NCI-H1105 treated with DMSO at 0.1 percent for 48 hours (cell line): ENCODE data around the gene CDON.

Source experiments
- DNase-seq: peaks from one replicate; lab custom pipeline; 2025; lab: John Stamatoyannopoulos, UW

Gene CDON

DNA sequence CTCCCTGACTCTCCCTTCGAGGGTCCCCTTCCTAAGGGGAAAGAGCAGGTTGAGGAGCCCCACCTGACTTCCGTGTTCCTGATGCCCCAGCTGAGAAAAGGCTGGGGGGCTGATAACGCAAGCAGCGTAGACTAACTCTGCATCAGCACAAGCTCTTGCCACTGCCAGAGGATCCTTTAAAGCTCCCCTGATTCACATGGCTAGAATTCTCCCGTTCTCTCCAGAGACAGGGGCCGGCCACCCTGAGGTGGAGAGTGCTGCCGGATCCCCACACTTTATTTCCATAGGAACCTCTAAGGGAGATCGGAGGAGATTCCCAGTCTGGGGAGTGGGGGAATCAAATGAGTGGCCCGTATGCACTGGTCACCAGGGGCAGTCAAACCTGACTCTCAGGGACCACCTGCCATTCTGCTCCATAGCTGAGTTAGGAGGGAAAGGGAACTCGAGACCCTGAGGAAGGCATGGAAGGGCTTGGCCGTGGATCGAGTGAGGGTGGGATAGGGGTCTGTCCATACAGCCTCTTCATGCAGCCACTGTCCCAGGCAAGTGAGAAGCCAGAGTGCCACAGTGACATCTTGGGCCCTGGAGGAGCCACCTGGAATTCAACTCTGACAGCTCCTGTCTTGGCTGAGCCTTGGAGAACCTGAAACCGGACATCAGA, 118.2 kb downstream of the CDON start:
- DNase-seq: no peak

DNA sequence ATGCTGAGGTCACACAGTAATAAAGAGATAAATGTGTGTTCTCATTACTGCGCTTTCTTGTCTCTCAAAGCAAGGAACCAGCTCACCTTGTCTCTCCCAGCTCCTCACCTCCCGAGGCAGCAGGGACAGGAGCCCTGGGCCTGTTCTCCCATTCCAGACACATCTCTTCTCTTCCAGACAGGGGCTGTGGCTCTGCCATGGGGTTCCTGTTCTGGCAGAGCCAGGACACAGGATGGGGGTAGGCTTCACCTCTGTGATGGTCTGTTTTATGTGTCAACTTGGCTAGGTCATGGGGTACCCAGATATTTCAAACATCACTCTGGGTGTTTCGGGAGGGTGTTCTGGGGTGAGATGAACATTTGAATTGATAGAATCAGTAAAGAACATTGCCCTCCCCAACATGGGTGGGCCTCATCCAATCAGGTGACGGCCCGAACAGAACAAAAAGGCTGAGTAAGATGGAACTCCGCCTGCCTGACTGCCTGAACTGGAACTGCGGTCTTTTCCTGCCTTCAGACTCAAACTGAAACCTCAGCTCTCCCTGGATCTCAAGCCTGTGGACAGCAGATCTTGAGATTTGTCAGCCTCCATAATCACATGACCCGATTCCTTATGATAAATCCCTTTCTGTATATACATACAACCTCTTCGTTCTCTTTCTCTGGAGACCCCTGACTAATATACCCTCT, 118.9 kb downstream of the CDON start:
- no peak for DNase-seq

DNA sequence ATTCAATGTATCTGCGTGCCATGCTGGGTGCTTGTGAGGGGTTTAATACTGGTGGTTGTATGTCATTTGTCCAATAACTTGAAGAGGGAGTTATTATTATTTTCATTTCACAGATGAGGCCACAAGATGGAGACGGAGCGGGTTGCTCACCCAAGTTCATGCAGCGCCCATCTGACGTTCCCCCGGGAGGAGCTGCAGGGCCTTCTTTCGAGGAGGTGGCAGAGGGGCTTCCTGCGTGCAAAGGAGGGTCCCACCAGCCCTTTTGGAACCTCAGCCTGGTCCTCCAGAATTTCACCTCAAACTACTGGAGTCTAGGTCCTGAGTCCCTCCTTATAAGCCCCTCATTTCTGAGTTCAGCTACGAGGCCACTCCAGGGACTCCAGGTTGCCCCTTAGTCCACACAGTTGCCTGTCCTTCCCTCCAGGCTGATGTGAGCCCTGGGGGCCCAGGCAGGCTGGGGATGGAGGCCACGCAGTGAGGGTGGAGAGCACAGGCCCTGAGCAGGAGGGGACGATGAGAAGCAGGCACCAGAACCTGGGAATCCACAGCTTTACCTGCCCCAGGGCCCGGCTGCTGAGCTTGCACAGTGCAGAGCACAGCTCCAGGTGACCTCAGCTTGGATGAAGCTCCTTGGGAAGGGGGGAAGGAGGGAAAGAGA, 119.8 kb downstream of the CDON start:
- DNase-seq: no peak

DNA sequence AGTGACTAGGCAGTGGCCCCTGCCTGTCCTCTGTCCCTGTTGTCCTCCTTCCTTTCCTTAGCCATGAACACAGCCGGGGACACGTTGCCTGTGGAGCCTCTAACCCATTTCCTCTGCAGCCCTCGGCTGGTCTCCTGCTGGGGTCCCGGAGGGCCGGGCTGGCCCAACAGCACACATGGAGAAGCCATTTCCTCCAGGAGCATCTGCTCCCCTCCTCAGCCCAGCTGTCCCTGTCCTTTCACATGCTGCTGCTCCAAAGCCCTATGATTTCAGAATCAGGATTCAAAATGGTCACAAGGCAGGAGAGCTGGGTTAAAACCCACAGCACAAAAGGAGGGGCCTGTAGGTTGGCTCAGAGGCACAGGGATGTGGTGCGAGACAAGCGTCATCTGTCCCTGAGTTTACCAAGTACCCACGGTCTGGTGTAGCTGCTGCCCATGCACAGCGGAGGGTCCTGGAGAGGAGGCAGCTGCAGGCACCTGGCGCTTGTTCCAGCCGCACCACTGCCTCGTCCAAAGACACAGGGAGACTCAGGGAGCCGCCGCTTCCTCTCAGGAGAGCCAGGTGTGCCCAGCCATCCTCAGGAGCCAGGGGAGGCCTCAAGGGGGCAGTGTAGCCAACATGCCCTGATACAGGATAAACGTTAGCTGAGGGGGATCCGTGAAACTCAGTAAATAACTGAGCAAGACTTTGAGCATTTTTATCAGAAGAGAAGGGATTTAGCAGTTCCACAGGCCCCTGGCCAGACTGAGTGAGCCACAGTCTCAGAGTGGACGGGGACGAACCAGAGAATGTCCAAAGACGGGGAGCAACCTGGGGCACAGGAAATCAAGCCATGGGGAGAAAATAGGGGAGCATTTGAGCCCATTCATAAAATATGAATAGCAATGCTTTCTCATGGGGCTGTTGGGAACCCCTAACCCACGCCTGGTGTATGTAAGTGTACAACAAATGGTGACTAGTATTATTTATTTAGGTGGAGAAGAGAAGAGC, 120.8 kb downstream of the CDON start:
- peak; percentile 94 for DNase-seq

DNA sequence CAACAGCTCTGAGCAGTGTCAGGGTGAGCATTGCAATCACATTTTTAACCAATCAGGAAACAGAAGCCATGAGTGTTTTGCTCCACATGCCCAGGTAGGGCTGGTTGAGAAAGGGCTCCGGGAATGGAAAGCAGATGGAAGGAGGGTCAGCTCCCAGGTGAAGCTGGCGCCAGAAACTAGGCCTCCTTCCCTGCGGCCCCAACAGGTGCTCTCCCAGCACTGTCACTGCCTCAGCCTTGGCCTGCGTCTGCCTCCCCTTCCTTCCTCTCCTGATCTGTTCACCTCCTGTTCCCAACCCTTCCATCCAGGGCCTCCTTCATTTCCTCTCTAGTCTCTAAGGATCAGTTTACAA, 121.4 kb downstream of the CDON start:
- DNase-seq: no peak

DNA sequence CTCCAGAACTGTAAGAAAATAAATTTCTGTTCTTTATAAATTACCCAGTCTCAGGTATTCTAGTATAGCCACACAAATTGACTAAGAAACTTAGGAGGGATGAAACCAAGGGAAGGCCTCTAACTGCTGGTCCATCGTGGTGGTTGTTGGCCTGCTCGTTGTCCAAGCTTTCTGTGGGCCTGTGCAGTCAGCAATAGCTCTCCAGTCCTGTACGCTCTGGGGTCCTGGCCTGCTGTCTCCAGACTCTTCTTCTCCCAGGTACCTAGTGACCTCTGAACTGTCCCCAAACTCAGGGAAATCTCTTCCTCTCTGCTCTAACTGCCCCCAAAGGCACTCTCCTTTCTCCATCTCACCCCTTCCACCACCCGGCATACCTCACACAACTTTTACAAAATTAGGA, 122.5 kb downstream of the CDON start:
- DNase-seq: no peak

DNA sequence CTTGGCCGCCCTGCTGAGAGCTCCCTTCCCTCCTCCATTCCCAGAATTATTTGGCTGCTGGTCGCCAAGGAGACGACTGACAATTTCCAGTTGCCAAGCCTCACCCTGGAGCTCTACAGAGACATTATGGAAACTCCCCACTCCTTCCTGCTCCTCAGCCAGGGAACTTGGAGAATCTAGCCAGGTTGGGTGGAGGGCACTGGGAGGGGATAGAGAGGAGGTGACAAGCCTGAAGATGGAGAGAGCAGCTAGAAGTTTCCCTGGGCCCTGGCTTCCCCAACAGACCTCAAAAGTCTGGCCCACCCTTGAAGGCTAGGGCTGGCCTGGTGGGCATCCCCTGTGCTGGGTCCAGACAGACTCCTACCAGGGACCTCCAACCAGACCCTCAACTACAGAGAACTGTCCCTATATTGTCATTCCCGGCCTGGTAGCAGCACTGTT, 123.6 kb downstream of the CDON start:
- no peak for DNase-seq

DNA sequence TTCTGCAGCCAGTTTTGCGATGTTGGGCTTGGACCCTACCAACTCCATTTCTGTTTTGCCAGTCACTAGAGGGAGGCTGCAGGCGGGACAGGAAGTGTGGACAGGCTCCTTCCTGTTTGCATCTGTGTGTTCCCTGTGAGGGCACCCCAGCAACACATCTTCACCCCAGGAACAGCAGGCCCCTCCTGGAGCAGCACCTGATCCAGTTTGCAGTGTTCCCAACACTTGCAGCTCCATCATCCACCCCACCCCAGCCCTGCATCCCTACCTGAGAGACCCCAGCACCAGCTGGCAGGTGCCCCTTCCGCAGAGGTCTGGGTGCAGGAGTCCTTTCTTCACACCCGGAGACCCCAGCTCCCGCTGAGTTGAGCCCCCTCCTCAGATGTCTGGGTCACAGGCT, 124.2 kb downstream of the CDON start:
- no peak for DNase-seq

DNA sequence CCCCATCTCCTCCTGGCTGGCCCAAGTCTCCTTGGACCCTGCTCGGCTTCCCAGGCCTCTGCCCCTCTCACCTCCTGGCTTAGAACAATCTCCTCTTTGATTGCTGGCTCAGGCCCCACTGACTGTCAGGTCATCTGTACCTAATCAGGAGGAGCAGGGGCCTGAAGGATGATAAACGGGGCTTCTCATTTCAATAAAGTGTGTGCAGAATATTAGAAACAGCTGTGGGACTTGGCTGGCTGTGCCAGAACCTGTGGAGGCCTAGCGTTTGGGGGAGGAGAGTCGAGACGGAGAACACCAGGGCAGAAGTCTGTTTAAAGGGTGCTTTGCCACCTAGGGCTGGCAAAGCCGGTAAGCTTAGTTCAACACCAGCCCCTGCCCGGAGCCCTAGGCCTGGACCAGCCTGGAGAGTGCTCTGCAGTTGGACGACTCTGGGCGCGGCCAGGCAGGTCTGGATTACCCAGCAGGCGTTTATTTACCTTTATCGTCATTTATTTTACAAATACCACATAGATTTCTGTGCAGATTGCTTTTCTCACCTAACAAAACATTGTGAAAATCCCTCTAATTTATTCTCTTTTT, 127.0 kb downstream of the CDON start:
- no peak for DNase-seq

DNA sequence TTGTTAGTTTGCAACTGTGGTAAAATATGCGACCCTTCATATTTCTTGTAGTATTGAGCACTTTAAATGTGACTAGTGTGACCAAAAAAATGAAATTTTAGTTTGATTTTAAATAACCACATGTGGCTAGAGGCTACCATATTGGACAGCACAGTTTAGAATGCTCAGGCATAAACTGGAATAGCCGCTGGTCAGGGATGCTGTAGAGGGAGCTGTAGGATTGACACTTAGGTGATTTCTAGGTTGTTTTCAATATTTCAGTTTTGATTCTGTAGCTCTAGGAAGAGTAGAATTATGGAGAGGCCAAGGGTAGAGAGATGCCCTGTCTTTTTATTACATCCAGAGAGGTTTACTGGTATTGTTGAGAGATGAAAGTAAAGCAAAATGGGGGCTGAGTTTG, 127.6 kb downstream of the CDON start:
- DNase-seq: peak; percentile 5

DNA sequence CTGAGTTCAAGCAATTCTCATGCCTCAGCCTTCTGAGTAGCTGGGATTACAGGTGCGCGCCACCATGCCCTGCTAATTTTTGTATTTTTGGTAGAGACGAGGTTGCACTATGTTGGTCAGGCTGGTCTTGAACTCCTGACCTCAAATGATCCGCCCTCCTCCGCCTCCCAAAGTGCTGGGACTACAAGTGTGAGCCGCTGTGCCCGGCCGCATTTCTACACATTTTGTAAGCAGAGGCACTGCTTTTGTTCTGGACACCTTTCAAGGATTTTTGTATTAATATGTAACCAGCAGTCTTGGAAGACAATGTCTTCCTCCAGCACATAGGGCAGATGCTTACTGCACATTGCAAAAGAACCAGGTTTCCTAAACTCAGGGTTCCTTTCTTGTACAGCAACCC, 128.2 kb downstream of the CDON start:
- DNase-seq: no peak

DNA sequence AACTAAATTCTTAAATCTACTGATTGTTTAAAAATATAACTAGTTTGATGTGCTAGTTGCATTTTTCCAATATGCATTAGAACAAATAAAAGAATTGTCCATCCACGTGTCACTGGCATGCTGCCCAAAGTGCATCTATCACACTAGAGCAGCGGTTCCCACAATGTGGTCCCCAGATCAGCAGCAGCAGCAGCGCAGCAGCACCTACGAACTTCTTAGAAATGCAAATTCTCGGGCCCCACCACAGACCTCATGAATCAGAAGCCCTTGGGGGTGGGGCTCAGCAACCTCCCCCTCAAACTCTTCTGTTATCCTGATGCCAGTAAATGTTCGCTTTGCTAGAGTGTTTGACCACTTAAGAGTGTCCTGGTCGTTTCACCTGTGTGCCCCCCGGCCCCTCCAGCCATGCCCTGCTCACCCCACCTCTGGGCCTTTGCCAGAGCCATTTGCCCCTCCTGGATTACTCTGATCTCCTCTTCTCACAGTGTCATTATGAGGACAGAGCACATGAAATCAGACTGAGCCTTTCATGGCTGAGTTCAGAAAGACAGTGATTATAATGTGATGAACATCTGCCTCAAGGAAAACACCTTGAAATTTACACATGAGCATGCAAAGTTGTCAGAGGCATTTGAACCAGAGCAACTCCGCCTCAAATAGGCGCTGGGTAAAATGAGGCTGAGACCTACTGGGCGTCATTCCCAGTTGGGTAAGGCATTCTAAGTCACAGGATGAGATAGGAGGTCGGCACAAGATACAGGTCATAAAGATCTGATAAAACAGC, 129.4 kb downstream of the CDON start:
- DNase-seq: no peak

DNA sequence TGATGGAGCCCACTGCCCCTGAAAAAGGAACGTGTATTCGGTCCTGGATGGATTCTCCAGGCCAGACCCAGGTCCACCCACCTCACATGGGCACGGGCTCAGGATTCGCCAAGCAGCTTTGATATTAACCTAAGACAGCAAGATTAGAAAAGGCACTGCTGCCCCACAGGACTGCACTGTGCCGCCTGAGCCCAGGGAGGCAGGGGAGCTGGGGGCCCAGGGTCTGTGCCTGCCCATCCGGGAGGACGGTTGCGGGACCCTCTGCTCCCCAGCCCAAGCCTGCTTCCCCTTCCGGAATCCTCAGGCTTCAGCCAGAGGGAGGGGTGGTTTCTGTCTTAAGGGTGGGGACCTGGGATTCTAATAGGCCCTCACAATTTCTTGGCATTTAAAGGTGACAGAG, 130.4 kb downstream of the CDON start:
- no peak for DNase-seq

DNA sequence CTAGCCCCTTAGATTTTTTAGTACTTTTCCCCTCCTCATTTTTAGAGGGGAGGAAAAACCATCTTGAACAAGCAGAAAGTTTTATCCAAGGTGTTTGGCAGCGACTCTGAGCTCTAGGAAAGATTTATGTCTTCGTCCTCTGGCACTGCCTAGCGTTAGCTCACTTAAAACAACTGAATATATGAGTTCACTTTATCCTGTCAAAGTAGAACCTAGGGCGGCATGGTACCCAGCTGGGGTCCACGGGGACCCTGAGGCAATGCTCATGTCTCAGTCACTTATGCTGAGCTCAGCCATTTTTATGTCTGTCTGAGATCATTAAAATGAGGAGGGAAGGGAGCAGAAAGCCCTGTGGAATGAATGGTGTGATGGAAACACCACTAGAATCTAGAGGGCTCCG, 131.0 kb downstream of the CDON start:
- DNase-seq: no peak

DNA sequence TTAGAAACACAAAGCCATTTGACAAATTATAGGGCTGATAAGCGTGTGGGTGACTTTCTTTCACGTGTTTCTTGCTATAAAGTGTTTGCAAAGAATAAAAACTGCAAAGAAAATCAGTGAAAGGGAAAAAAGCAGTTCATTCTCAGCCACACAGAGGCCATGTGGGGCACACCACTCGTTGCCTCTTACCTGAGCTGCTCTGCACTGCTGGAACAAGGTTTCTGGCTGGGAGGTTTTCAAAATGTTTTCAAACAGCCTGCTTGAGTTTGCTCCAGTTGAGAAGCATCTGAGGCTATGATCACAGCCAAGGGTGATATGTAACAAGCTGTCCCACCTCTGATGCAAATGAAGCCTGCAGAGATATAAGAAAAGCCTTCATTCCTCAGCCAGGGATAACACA, 131.6 kb downstream of the CDON start:
- DNase-seq: no peak

DNA sequence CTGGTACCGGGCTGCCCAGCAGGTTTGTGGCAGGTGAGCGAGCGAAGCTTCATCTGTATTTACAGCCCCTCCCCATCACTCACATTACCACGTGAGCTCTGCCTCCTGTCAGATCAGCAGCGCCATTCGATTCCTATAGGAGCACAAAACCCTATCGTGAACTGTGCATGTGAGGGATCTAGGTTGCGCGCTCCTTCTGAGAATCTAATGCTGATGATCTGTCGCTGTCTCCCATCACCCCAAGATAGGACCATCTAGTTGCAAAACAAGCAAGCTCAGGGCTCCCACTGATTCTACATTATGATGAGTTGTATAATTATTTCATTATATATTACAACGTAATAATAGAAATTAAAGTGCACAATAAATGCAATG, 132.6 kb downstream of the CDON start:
- DNase-seq: no peak

DNA sequence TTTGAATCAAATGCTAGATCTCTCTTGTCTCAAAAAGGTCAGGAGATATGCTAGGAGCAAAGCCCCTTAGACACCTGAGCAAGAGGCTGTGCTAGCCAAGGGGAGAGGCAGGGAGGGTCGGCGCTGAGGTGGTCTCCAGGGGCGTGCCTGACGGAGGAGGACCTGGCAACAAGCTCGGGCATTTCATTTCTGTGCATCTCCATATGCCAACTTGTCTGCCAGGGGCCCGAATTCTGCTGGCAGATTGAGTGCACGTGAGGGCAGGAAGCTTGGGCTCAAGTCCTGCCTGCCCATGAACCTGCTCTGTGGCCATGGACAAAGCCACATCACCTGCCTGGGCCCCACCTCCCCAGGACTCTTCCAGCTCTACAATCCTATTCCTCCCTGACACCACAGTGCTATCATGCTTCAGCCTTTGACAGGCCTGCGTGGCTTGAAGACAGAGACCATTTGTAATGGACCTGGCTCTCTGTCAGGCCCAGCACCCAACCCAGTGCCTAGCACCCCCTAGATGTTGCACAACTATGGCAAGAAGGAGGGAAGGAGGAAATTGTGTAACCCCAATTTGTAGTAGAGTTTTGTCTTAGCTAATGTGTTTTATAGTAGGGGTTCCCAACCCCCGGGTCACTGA, 133.1 kb downstream of the CDON start:
- DNase-seq: no peak

DNA sequence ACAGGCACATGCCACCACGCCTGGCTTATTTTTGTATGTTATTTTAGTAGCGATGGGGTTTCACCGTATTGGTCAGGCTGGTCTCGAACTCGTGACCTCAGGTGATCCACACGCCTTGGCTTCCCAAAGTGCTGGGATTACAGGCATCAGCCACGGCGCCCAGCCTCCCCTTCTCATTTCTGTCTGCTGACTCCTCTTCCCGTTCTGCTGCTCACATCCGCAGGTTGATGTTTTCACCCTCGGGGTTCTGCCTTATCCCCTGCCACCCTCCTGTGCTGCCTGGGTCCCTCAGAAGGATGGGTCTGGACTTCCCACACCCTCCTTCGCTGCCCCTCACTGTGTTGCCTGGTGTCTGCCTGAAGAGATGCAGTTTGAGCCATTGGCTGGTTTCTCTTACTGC, 136.0 kb downstream of the CDON start:
- no peak for DNase-seq

DNA sequence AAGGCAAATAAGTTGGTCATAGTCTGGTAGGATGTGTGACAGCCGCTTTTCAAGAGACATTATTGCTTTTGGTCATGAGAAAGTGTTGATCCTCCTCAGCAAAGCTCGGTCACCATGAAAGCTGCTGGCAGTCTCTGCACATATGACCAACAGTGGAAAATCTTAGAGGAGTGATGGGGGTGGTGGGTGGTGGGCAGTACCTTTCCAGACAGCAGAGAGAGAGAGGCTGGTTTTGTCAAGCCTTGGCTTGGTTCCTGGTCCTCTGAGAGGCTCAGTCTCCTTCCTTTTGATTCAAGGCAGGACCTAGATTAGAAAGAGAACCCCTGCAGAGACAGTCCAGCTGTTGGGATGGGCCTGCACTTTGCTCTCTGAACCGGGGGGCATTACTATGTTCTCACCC, 136.9 kb downstream of the CDON start:
- no peak for DNase-seq

DNA sequence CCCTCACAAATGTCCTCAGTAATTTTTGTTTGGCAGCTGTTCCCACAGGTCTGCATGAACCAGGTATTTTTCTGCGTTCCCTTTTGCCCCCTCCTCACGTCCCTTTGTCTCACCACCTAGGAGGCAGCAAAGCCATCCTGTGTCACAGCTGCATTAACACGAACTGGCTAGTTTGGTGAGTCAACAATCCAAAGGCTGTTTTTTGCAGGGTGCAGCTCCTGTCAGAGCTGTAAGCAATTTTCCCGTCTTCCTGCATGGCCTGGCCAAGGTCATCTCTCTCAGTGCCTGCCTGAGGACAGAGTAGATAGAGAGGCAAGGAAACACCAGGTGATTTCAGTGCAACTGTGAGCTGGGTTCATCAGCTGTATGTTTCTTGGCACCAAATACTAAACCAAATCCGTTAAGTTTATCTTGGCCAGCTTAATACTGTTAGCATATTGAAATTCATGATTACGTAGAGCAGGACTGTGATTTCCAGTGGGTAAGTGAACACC, 137.4 kb downstream of the CDON start:
- DNase-seq: no peak
